Measurements from ENCODE around the gene COA8. TPM values are rescaled to one million over a fixed set of nuclear protein-coding genes. Genes with fewer than 3 reads are reported as not detected.

Gene COA8
- polyA plus RNA-seq, 1 of the 3 experiments (the other 2 are of a cell fraction): 25.2 TPM

DNA sequence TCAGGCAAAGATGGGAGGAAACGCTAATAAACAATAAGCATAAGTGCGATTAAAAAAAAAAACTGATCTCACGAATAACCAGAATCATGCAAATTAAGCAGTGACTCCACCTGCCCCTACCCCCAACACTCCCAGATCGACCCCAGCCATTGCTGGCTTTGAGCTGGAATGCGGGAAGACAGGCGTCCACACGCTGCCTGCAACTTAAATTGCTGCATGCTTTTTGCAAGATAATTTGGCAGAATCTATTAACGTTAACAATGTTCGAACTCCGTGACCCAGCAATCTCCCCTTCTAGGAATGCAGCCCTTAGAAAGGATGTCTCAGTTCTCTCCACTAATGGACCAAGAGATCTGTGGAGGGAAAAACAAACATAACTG, 39.2 kb upstream of the COA8 start:
- H3K27ac ChIP-seq (ENCODE audit: low read depth in 2 of 2, low read length in 1 of 2): no peak overlapping the region
- POLR2A ChIA-PET: interaction anchor here (3.5 kb wide), 1 partner anchor 19 kb away, joined by 19 read pairs; no protein-coding TSS in a partner anchor
- peaks cover 16% of the 10 kb centered on the region for H3K27me3 ChIP-seq (ENCODE audit: insufficient read depth)
- WGBS (ENCODE audit: low lambda C conversion rate): 80% methylated on average over 10 of the region's 10 CpGs
- H4K20me1 ChIP-seq (ENCODE audit: insufficient read depth): no peaks in the 10 kb centered on the region
- TF ChIP-seq, protein P1, sequence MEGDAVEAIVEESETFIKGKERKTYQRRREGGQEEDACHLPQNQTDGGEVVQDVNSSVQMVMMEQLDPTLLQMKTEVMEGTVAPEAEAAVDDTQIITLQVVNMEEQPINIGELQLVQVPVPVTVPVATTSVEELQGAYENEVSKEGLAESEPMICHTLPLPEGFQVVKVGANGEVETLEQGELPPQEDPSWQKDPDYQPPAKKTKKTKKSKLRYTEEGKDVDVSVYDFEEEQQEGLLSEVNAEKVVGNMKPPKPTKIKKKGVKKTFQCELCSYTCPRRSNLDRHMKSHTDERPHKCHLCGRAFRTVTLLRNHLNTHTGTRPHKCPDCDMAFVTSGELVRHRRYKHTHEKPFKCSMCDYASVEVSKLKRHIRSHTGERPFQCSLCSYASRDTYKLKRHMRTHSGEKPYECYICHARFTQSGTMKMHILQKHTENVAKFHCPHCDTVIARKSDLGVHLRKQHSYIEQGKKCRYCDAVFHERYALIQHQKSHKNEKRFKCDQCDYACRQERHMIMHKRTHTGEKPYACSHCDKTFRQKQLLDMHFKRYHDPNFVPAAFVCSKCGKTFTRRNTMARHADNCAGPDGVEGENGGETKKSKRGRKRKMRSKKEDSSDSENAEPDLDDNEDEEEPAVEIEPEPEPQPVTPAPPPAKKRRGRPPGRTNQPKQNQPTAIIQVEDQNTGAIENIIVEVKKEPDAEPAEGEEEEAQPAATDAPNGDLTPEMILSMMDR (IDR thresholded peaks at IDR 0.05): no peak
- TF ChIP-seq FOSL2 (IDR thresholded peaks at IDR 0.05; ENCODE audit: borderline replicate concordance, low read depth): no peak
- TF ChIP-seq, protein P2, sequence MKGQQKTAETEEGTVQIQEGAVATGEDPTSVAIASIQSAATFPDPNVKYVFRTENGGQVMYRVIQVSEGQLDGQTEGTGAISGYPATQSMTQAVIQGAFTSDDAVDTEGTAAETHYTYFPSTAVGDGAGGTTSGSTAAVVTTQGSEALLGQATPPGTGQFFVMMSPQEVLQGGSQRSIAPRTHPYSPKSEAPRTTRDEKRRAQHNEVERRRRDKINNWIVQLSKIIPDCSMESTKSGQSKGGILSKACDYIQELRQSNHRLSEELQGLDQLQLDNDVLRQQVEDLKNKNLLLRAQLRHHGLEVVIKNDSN (IDR thresholded peaks at IDR 0.05; ENCODE audit: borderline replicate concordance, low read depth): no peak
- no peak for TF ChIP-seq RAD21 (IDR thresholded peaks at IDR 0.05; ENCODE audit: low read length)
- TF ChIP-seq MXI1 (IDR thresholded peaks at IDR 0.05; ENCODE audit: low read depth, low read length): no peak
- TF ChIP-seq GABPA (IDR thresholded peaks at IDR 0.05; ENCODE audit: low read depth): no peak
- no peak overlapping the region for H2AFZ ChIP-seq (ENCODE audit: low read depth)
- H3K79me2 ChIP-seq (ENCODE audit: insufficient read depth): peaks cover under 1% of the 10 kb centered on the region; the same call in 1 of the 2 replicates
- H3K4me1 ChIP-seq (ENCODE audit: control insufficient read depth in 1 of 2, insufficient read depth in 2 of 2, low read depth in 1 of 2, low read length in 1 of 2): peaks cover 9 to 21% of the 10 kb centered on the region in 2 experiments; a peak in 1 of 4 replicates
- peaks cover 8% of the 10 kb centered on the region for H3F3A ChIP-seq (replicated peaks; ENCODE audit: insufficient read depth)
- H3K4me3 ChIP-seq (ENCODE audit: low read depth in 2 of 2, low read length in 1 of 2): no peak overlapping the region; a peak in 2 of 4 replicates
- no peaks in the 10 kb centered on the region for H3K9me2 ChIP-seq
- H3K9ac ChIP-seq: no peak overlapping the region
- H3K36me3 ChIP-seq (replicated peaks in 1 of 2; ENCODE audit: control insufficient read depth in 1 of 2, insufficient read depth in 2 of 2, low read length in 1 of 2): peaks cover 0 to 4% of the 10 kb centered on the region in 2 experiments
- H3K9me3 ChIP-seq: no peaks in the 10 kb centered on the region
- no peak for DNase-seq
- no peak overlapping the region for H3K4me2 ChIP-seq
- CTCF ChIA-PET: interaction anchor here (1.6 to 9.6 kb wide), 3 partner anchors 19 to 26 kb away, joined by 4 to 194 read pairs (median 7); no protein-coding TSS in a partner anchor

DNA sequence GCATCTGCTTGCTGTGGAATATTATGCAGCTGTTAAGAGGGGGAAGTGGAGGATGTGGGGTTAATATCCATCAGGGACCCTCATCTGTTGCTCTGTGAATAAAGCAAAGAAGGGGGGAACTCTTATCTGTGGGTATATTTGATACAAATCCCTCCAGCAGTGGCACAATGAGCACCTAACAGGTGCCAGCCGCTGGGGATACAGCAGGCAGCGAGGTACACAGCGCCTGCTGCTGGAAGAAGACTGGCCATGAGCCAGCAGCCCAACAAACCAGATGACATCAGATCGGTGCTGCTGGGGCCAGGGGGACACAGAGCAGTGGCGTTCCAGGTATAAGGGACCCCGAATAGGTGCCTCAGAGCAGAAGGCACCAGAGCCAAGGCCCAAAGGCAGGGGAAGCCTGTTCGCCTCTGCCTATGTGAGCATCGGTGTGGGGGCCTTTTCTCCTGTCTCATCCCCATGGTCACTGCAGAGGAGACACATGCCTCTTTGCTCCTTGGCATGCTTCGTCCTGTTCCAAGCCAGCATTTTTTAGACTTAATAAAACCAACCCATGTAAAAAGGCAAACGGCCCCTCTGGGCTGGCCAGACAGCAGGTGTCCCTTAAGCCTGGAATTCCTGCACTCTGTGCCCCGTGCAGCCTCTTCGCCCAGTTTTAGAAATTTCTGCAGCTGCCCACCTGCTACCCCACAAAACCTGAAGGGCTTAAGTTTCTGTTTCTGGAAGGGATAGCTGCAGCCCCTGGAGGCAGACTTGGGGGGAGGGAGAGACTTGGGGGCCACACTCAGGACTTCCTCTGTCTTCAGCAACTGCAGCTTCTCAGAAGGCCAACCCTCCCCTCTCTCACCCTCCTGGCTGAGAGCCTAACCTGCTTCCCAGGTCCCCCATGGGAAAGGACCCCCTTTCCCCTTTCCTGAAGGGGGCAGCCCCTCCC, 38.5 kb upstream of the COA8 start:
- peaks cover 8% of the 10 kb centered on the region for H3F3A ChIP-seq (replicated peaks; ENCODE audit: insufficient read depth)
- no peaks in the 10 kb centered on the region for H3K9me2 ChIP-seq
- 58% methylated on average over 7 of the region's 12 CpGs for WGBS (ENCODE audit: low lambda C conversion rate)
- H2AFZ ChIP-seq (ENCODE audit: low read depth): no peak overlapping the region
- peaks cover 0 to 4% of the 10 kb centered on the region in 2 experiments for H3K36me3 ChIP-seq (replicated peaks in 1 of 2; ENCODE audit: control insufficient read depth in 1 of 2, insufficient read depth in 2 of 2, low read length in 1 of 2)
- TF ChIP-seq NRF1 (IDR thresholded peaks at IDR 0.05; ENCODE audit: low read depth, low read length): no peak
- TF ChIP-seq FOXJ3 (CRISPR knock-in tag; IDR thresholded peaks at IDR 0.05): no peak
- TF ChIP-seq RXRA (IDR thresholded peaks at IDR 0.05; ENCODE audit: borderline replicate concordance, low read depth): no peak
- no peak for TF ChIP-seq GABPA (IDR thresholded peaks at IDR 0.05; ENCODE audit: low read depth)
- TF ChIP-seq, protein P2 (IDR thresholded peaks at IDR 0.05; ENCODE audit: borderline replicate concordance, low read depth): no peak
- TF ChIP-seq TCF12 (IDR thresholded peaks at IDR 0.05): no peak
- TF ChIP-seq MEF2A (IDR thresholded peaks at IDR 0.05; ENCODE audit: borderline replicate concordance, low read depth): no peak
- no peak for TF ChIP-seq CHD2 (IDR thresholded peaks at IDR 0.05; ENCODE audit: low read length, partially characterized antibody)
- TF ChIP-seq TAF1 (IDR thresholded peaks at IDR 0.05; ENCODE audit: borderline replicate concordance, low read depth, low read length): no peak
- TF ChIP-seq YY1 (IDR thresholded peaks at IDR 0.05; ENCODE audit: low read depth): no peak
- TF ChIP-seq POLR2AphosphoS5 (IDR thresholded peaks at IDR 0.05; ENCODE audit: low read depth, low read length): no peak
- no peak for TF ChIP-seq RFX5 (IDR thresholded peaks at IDR 0.05; ENCODE audit: low read length)
- TF ChIP-seq FOXM1 (IDR thresholded peaks at IDR 0.05; ENCODE audit: low read depth): no peak
- TF ChIP-seq JUND (IDR thresholded peaks at IDR 0.05): no peak
- TF ChIP-seq, protein P3, sequence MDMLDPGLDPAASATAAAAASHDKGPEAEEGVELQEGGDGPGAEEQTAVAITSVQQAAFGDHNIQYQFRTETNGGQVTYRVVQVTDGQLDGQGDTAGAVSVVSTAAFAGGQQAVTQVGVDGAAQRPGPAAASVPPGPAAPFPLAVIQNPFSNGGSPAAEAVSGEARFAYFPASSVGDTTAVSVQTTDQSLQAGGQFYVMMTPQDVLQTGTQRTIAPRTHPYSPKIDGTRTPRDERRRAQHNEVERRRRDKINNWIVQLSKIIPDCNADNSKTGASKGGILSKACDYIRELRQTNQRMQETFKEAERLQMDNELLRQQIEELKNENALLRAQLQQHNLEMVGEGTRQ (IDR thresholded peaks at IDR 0.05; ENCODE audit: borderline replicate concordance, low read depth, low read length): no peak
- no peak for TF ChIP-seq TEAD4 (IDR thresholded peaks at IDR 0.05; ENCODE audit: borderline replicate concordance, insufficient read depth)
- TF ChIP-seq RAD21 (IDR thresholded peaks at IDR 0.05; ENCODE audit: low read length): no peak
- H3K27me3 ChIP-seq (ENCODE audit: insufficient read depth): peaks cover 16% of the 10 kb centered on the region
- CTCF ChIA-PET: interaction anchor here (1.6 to 1.9 kb wide), 2 partner anchors 19 to 24 kb away, joined by 4 to 7 read pairs; no protein-coding TSS in a partner anchor
- H3K4me1 ChIP-seq (ENCODE audit: control insufficient read depth in 1 of 2, insufficient read depth in 2 of 2, low read depth in 1 of 2, low read length in 1 of 2): peaks cover 9 to 19% of the 10 kb centered on the region in 2 experiments; a peak in 1 of 4 replicates
- no peak overlapping the region for H3K4me3 ChIP-seq (ENCODE audit: low read depth in 2 of 2, low read length in 1 of 2)
- H3K9ac ChIP-seq: no peak overlapping the region
- POLR2A ChIA-PET: interaction anchor here (3.5 kb wide), 1 partner anchor 18 kb away, joined by 19 read pairs; no protein-coding TSS in a partner anchor
- no peak overlapping the region for H3K4me2 ChIP-seq
- H3K27ac ChIP-seq (ENCODE audit: low read depth in 2 of 2, low read length in 1 of 2): no peak overlapping the region
- no peak for DNase-seq
- H4K20me1 ChIP-seq (ENCODE audit: insufficient read depth): no peaks in the 10 kb centered on the region
- no peaks in the 10 kb centered on the region for H3K9me3 ChIP-seq
- peaks cover 5% of the 10 kb centered on the region for H3K79me2 ChIP-seq (ENCODE audit: insufficient read depth)
